HepG2 (cell line): ENCODE data around the gene GDAP1L1. TPM values are rescaled to one million over a fixed set of nuclear protein-coding genes. Genes with fewer than 3 reads are reported as not detected.

Experiments
- DPF2 ChIP-seq: sonication (generic); formaldehyde crosslinking; IDR thresholded peaks from 2 replicates; pipeline ENCODE4 v1.4.0; 2020; ENCODE audit warnings: mild to moderate bottlenecking, low read depth, missing genetic modification reagents, borderline replicate concordance
- FOSL1 ChIP-seq: sonication (generic); formaldehyde crosslinking; IDR thresholded peaks from 2 replicates; pipeline ENCODE4 v1.9.0; 2021; ENCODE audit warnings: missing genetic modification reagents, borderline replicate concordance
- GATAD1 ChIP-seq: IDR thresholded peaks from 2 replicates; pipeline ENCODE4 v1.6.1; 2016; ENCODE audit warnings: missing genetic modification reagents, missing compliant biosample characterization
- HNRNPUL1 ChIP-seq: fragments of 200-400 bp; formaldehyde crosslinking; IDR thresholded peaks from 2 replicates; pipeline ENCODE4 v1.6.1; 2017; ENCODE audit warnings: low read depth, mild to moderate bottlenecking, low read length, moderate library complexity
- NR1H2 ChIP-seq: sonication (generic); formaldehyde crosslinking; IDR thresholded peaks from 2 replicates; pipeline ENCODE4 v1.8.1; 2022; ENCODE audit warnings: low read depth, missing genetic modification reagents, borderline replicate concordance
- ONECUT2 ChIP-seq: sonication (generic); formaldehyde crosslinking; IDR thresholded peaks from 2 replicates; pipeline ENCODE4 v1.4.0; 2020; ENCODE audit warnings: missing genetic modification reagents
- PHF21A ChIP-seq: sonication (generic); formaldehyde crosslinking; IDR thresholded peaks from 2 replicates; pipeline ENCODE4 v1.5.0; 2020; ENCODE audit warnings: mild to moderate bottlenecking, missing genetic modification reagents
- SOX5 ChIP-seq: IDR thresholded peaks from 2 replicates; pipeline ENCODE4 v1.6.1; 2016; ENCODE audit warnings: borderline replicate concordance
- ZNF530 ChIP-seq: sonication (generic); formaldehyde crosslinking; IDR thresholded peaks from 2 replicates; pipeline ENCODE4 v1.5.0; 2020; ENCODE audit warnings: low read depth, mild to moderate bottlenecking, missing genetic modification reagents
- ZNF567 ChIP-seq: sonication (generic); formaldehyde crosslinking; IDR thresholded peaks from 2 replicates; pipeline ENCODE4 v1.8.1; 2023; ENCODE audit warnings: mild to moderate bottlenecking, missing genetic modification reagents, borderline replicate concordance
- ZNF646 ChIP-seq: sonication (generic); formaldehyde crosslinking; IDR thresholded peaks from 2 replicates; pipeline ENCODE4 v1.9.0; 2021; ENCODE audit warnings: mild to moderate bottlenecking, missing genetic modification reagents
- ZNF782 ChIP-seq: sonication (generic); formaldehyde crosslinking; IDR thresholded peaks from 2 replicates; pipeline ENCODE4 v1.4.0; 2020; ENCODE audit warnings: missing genetic modification reagents, mild to moderate bottlenecking, borderline replicate concordance
- polyA plus RNA-seq, 8 experiments: library from polyadenylated mRNA; depleted of rRNA in 3 of 8; stranded (reverse) in 7 of 8; unstranded in 1 of 8; fragments of >200 nt; fragmentation: Illumina TruSeq in 4 of 8; extraction: Trizol in 4 of 8; gene quantifications; 2 replicates each; pipeline versions ENCODE4 v1.2.1 to v1.2.3, GENCODE V29; 2011 to 2016; ENCODE audit warnings: low read depth in 4 of 8, missing spikeins in 1 of 8, mixed read lengths in 1 of 8; ENCODE audit not compliant: insufficient read depth in 1 of 8
- total RNA-seq, 5 experiments: library from RNA; depleted of rRNA; stranded (reverse); fragments of >200 nt; fragmentation: Illumina TruSeq; extraction: Trizol; gene quantifications; 2 replicates each; pipeline ENCODE4 v1.2.3, GENCODE V29; 2016; ENCODE audit warnings: low read depth in 1 of 5
- TF ChIP-seq, protein P1 (sequence below): IDR thresholded peaks from 2 replicates; pipeline ENCODE4 v1.4.0; 2020; ENCODE audit warnings: mild to moderate bottlenecking, missing genetic modification reagents
- TF ChIP-seq, protein P2 (sequence below): sonication (generic); formaldehyde crosslinking; IDR thresholded peaks from 2 replicates; pipeline ENCODE4 v1.4.0; 2020; ENCODE audit warnings: missing genetic modification reagents, borderline replicate concordance

The GDAP1L1 gene
- total and polyA plus RNA-seq, 2 of the 13 experiments (the other 11 are each of a cell fraction or from before 2014, with no cell fraction given), result 0.04 TPM; not detected in 1

- TF ChIP-seq, protein P1, sequence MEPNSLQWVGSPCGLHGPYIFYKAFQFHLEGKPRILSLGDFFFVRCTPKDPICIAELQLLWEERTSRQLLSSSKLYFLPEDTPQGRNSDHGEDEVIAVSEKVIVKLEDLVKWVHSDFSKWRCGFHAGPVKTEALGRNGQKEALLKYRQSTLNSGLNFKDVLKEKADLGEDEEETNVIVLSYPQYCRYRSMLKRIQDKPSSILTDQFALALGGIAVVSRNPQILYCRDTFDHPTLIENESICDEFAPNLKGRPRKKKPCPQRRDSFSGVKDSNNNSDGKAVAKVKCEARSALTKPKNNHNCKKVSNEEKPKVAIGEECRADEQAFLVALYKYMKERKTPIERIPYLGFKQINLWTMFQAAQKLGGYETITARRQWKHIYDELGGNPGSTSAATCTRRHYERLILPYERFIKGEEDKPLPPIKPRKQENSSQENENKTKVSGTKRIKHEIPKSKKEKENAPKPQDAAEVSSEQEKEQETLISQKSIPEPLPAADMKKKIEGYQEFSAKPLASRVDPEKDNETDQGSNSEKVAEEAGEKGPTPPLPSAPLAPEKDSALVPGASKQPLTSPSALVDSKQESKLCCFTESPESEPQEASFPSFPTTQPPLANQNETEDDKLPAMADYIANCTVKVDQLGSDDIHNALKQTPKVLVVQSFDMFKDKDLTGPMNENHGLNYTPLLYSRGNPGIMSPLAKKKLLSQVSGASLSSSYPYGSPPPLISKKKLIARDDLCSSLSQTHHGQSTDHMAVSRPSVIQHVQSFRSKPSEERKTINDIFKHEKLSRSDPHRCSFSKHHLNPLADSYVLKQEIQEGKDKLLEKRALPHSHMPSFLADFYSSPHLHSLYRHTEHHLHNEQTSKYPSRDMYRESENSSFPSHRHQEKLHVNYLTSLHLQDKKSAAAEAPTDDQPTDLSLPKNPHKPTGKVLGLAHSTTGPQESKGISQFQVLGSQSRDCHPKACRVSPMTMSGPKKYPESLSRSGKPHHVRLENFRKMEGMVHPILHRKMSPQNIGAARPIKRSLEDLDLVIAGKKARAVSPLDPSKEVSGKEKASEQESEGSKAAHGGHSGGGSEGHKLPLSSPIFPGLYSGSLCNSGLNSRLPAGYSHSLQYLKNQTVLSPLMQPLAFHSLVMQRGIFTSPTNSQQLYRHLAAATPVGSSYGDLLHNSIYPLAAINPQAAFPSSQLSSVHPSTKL (CRISPR knock-in tag), result peak; percentile 90
- no peak for TF ChIP-seq ZNF646 (CRISPR knock-in tag)
- TF ChIP-seq GATAD1 (CRISPR knock-in tag), result peak; percentile 53; the same call in 1 of the 2 replicates
- TF ChIP-seq FOSL1, result peak; percentile 58; the same call in 1 of the 2 replicates
- TF ChIP-seq ZNF567 (CRISPR knock-in tag), result peak; percentile 92
- TF ChIP-seq SOX5, result peak; percentile 86
- TF ChIP-seq ZNF530 (CRISPR knock-in tag), result no peak
- TF ChIP-seq, protein P2, sequence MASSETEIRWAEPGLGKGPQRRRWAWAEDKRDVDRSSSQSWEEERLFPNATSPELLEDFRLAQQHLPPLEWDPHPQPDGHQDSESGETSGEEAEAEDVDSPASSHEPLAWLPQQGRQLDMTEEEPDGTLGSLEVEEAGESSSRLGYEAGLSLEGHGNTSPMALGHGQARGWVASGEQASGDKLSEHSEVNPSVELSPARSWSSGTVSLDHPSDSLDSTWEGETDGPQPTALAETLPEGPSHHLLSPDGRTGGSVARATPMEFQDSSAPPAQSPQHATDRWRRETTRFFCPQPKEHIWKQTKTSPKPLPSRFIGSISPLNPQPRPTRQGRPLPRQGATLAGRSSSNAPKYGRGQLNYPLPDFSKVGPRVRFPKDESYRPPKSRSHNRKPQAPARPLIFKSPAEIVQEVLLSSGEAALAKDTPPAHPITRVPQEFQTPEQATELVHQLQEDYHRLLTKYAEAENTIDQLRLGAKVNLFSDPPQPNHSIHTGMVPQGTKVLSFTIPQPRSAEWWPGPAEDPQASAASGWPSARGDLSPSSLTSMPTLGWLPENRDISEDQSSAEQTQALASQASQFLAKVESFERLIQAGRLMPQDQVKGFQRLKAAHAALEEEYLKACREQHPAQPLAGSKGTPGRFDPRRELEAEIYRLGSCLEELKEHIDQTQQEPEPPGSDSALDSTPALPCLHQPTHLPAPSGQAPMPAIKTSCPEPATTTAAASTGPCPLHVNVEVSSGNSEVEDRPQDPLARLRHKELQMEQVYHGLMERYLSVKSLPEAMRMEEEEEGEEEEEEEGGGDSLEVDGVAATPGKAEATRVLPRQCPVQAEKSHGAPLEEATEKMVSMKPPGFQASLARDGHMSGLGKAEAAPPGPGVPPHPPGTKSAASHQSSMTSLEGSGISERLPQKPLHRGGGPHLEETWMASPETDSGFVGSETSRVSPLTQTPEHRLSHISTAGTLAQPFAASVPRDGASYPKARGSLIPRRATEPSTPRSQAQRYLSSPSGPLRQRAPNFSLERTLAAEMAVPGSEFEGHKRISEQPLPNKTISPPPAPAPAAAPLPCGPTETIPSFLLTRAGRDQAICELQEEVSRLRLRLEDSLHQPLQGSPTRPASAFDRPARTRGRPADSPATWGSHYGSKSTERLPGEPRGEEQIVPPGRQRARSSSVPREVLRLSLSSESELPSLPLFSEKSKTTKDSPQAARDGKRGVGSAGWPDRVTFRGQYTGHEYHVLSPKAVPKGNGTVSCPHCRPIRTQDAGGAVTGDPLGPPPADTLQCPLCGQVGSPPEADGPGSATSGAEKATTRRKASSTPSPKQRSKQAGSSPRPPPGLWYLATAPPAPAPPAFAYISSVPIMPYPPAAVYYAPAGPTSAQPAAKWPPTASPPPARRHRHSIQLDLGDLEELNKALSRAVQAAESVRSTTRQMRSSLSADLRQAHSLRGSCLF (CRISPR knock-in tag), result no peak
- peak; percentile 60 for TF ChIP-seq DPF2
- TF ChIP-seq PHF21A, result peak; percentile 79; the same call in 1 of the 2 replicates
- TF ChIP-seq NR1H2 (CRISPR knock-in tag), result no peak
- peak; percentile 81 for TF ChIP-seq ZNF782 (CRISPR knock-in tag)
- TF ChIP-seq ONECUT2 (CRISPR knock-in tag), result no peak
- no peak for TF ChIP-seq HNRNPUL1
These were observed 55.0 kb downstream of the GDAP1L1 start (continued) for GRCh38 chr20:44302026-44302669.
